Measurements from ENCODE around the gene SOCS6. TPM values are rescaled to one million over a fixed set of nuclear protein-coding genes. Genes with fewer than 3 reads are reported as not detected.

Gene SOCS6
- total RNA-seq, 2 donors from 2014 or later: 34.2 to 54.8 TPM

DNA sequence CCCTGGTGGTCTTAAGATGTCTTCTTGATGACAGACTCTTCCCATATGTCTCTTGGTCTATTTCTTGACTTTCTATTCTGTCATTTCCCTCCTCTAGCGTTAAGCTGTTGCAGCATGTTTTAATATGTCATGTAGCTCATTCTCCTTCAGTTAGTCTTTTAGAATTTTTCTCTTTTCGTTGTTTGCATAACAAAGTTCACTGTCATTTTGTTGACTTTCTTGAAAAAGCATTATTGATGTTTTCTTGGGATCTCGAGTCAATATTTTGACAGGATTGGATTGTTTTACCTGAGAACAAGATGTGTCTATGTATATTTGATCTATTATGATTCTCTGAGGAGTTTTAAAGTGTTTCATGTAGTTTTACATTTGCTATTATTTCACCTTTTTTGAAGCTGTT is 24.8 kb downstream of the SOCS6 start:
- Histone ChIP-seq H3K4me1 (peaks cover 4% of the 10 kb centered on the region), H3K9ac (ENCODE audit: low read depth in 2 of 2, low read length in 2 of 2) (no peak overlapping the region), H3K27ac (no peak overlapping the region), H3K27me3 (no peaks in the 10 kb centered on the region), H3K4me3 (no peak overlapping the region), H3K9me3 (no peaks in the 10 kb centered on the region), H3K36me3 (no peaks in the 10 kb centered on the region)
- TF ChIP-seq, protein P1, sequence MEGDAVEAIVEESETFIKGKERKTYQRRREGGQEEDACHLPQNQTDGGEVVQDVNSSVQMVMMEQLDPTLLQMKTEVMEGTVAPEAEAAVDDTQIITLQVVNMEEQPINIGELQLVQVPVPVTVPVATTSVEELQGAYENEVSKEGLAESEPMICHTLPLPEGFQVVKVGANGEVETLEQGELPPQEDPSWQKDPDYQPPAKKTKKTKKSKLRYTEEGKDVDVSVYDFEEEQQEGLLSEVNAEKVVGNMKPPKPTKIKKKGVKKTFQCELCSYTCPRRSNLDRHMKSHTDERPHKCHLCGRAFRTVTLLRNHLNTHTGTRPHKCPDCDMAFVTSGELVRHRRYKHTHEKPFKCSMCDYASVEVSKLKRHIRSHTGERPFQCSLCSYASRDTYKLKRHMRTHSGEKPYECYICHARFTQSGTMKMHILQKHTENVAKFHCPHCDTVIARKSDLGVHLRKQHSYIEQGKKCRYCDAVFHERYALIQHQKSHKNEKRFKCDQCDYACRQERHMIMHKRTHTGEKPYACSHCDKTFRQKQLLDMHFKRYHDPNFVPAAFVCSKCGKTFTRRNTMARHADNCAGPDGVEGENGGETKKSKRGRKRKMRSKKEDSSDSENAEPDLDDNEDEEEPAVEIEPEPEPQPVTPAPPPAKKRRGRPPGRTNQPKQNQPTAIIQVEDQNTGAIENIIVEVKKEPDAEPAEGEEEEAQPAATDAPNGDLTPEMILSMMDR (IDR thresholded peaks at IDR 0.05): no peak
- intact Hi-C loops (cut with DNase I): no loop called here
- DNase-seq: no peak

DNA sequence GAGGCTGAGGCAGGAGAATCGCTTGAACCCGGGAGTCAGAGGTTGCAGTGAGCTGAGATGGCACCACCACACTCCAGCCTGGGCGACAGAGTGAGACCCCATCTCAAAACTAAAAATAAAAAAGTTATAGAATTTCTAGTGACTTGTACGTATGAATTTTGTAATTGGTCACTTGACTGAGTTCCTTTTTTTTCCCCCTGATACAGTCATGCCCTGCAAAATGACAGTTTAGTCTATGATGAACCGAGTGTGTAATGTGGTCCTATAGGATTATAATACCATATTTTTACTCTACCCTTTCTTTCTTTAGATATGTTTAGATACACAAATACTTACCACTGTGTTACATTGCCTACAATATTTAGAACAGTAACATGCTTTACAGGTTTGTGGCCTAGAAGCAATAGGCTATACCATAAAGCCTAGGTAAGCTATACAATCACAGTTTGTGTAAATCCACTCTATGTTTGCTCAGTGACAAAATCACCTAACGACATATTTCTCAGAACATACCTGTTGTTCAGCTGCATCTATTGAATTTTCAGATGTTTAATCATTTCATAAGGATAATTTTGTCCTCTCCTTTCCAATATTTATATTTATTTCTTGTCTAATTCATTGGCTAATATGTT is 25.4 kb downstream of the SOCS6 start:
- TF ChIP-seq, protein P1 (IDR thresholded peaks at IDR 0.05): no peak
- Histone ChIP-seq H3K27ac (no peak overlapping the region), H3K9me3 (no peaks in the 10 kb centered on the region), H3K36me3 (no peaks in the 10 kb centered on the region), H3K27me3 (no peaks in the 10 kb centered on the region), H3K9ac (ENCODE audit: low read depth in 2 of 2, low read length in 2 of 2) (no peak overlapping the region), H3K4me3 (no peak overlapping the region), H3K4me1 (peaks cover 4% of the 10 kb centered on the region)
- intact Hi-C loops (cut with DNase I): no loop called here
- DNase-seq: no peak

DNA sequence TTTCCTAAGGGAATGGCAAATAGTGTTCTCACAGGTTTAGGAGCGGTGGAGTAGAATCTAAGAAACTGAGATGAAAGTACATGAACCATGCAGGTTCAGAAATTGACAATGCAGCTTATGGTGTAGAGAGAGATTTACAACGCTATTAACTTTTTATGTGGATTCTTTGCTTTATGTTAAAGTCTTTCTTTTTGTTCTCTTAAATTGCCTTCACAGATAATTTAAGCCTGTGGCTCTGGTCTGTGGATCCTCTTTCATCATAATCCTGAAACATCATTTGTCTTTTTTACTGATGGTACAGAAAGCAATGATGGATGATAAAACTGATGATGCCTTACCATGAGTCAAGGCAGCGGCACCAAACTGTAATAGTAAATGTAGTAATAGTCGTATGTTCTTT is 30.3 kb downstream of the SOCS6 start:
- no peak overlapping the region for H3K9ac ChIP-seq (ENCODE audit: low read depth in 2 of 2, low read length in 2 of 2)
- no peaks in the 10 kb centered on the region for H3K9me3 ChIP-seq
- DNase-seq: no peak
- H3K4me1 ChIP-seq: no peaks in the 10 kb centered on the region
- no peaks in the 10 kb centered on the region for H3K36me3 ChIP-seq
- TF ChIP-seq, protein P1 (IDR thresholded peaks at IDR 0.05): no peak
- no peak overlapping the region for H3K27ac ChIP-seq
- no peak overlapping the region for H3K4me3 ChIP-seq
- no peaks in the 10 kb centered on the region for H3K27me3 ChIP-seq
- intact Hi-C loops (cut with DNase I): no loop called here

DNA sequence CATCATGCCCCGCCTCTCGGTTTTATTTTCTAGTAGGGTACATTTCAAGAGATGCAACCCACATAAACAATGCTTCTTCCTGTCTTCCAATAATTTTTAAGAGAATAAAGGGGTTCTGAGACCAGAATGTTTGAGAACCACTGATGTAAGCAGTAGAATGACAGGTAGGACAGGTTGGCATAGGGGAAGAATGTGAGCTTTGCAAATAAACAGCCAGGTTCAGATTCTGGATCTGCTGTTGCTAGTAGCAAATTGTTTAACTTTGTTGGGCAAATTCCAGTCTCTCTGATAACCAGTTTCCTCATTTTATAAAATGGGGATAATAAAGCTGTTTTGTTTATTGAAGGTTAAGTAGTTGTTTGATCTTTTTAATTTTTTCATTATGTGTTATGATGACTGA is 32.8 kb downstream of the SOCS6 start:
- intact Hi-C loops (cut with DNase I): no loop called here
- Histone ChIP-seq H3K36me3 (no peaks in the 10 kb centered on the region), H3K9me3 (no peaks in the 10 kb centered on the region), H3K9ac (ENCODE audit: low read depth in 2 of 2, low read length in 2 of 2) (no peak overlapping the region), H3K4me3 (no peak overlapping the region), H3K27ac (no peak overlapping the region), H3K4me1 (no peaks in the 10 kb centered on the region), H3K27me3 (no peaks in the 10 kb centered on the region)
- TF ChIP-seq, protein P1 (IDR thresholded peaks at IDR 0.05): no peak
- DNase-seq: no peak

DNA sequence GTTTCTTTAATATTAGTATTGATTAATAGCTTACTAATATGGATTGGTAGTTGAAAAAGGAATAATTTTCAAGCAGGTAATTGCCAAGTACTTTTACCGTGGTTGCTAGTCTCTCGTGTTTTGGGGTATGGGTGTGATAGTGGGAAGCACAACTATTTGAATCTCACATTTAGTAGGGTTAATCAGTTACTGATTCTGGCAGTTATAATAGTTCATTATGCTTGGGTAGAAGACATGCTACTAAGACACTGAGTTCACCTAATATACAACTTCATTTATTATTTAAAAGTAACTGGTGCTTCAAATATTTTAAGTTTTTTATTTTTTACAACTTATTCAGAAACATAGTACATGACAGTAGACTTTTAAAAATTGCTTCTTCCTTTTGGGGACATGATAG is 33.5 kb downstream of the SOCS6 start:
- Histone ChIP-seq H3K9me3 (no peaks in the 10 kb centered on the region), H3K4me3 (no peak overlapping the region), H3K9ac (ENCODE audit: low read depth in 2 of 2, low read length in 2 of 2) (no peak overlapping the region), H3K27ac (no peak overlapping the region), H3K4me1 (no peaks in the 10 kb centered on the region), H3K27me3 (no peaks in the 10 kb centered on the region), H3K36me3 (no peaks in the 10 kb centered on the region)
- intact Hi-C loops (cut with DNase I): no loop called here
- DNase-seq: no peak
- TF ChIP-seq, protein P1 (IDR thresholded peaks at IDR 0.05): no peak

All from colonic mucosa (tissue), 4 donors.